HCT116 (cell line): ENCODE measurements around the gene MRPL58. TPM values are rescaled to one million over a fixed set of nuclear protein-coding genes. Genes with fewer than 3 reads are reported as not detected.

ENCODE experiments used
- ATAC-seq: fragments of 200-7000 bp; cut with Tn5 transposase; 2 replicates; pipeline ENCODE4 v1.9.1; 2020; ENCODE audit warnings: mild to moderate bottlenecking, moderate library complexity
- BruUV-seq: library from RNA; stranded (reverse); fragments of 400-500 nt; replicated peaks from 2 replicates; lab custom pipeline; 2021; lab: Mats Ljungman, UMichigan
- CTCF ChIA-PET: fragments of 300-600 bp; sonication (Branson Sonifier 250); formaldehyde crosslinking; loops from one replicate; lab custom pipeline; 2021; ENCODE audit warnings: antibody characterized with exemption; lab: Charles Lee
- POLR2A ChIA-PET: fragments of 300-600, 350-600 bp; sonication (Branson Sonifier 250); formaldehyde crosslinking; loops from one replicate; lab custom pipeline; 2021; ENCODE audit warnings: antibody characterized with exemption; lab: Charles Lee
- RAD21 ChIA-PET, 2 experiments: fragments of 300-600 bp; sonication (Branson Sonifier 250); formaldehyde crosslinking; loops; one replicate each; lab custom pipeline; 2023; ENCODE audit warnings: low total read pairs in 2 of 2; ENCODE audit not compliant: uncharacterized antibody in 2 of 2, unreplicated experiment in 2 of 2, low non-redundant PET in 1 of 2; lab: Charles Lee
- DNase-seq: peaks from one replicate; pipeline ENCODE4 v3.0.0-alpha.2; 2010; ENCODE audit warnings: low read depth, low spot score
- H2AFZ ChIP-seq: fragments of 200-600 bp; shearing (Covaris generic), sonication (generic); 2 replicates; pipeline ENCODE4 v1.6.1; 2017; ENCODE audit warnings: low read depth, mixed run types, mixed read lengths, antibody characterized with exemption, low read length; ENCODE audit not compliant: poor library complexity, severe bottlenecking
- H3K27ac ChIP-seq: 2 replicates; pipeline ENCODE4 v1.5.1; 2012; ENCODE audit warnings: low read depth, low read length
- H3K27me3 ChIP-seq: fragments of 200-600 bp; sonication (generic); 2 replicates; pipeline ENCODE4 v1.6.1; 2016; ENCODE audit warnings: mixed run types, low read length, mixed read lengths; ENCODE audit not compliant: insufficient read depth
- H3K36me3 ChIP-seq, 2 experiments: fragments of 200-500 bp in 1 of 2; fragments of 200-600 bp in 1 of 2; sonication (Bioruptor generic) in 1 of 2; sonication (generic) in 1 of 2; 2 replicates each; pipeline versions ENCODE4 v1.5.1 to v1.6.1; 2014 to 2016; ENCODE audit warnings: low read length in 2 of 2, inconsistent platforms in 1 of 2, mixed read lengths in 1 of 2, mixed run types in 1 of 2; ENCODE audit not compliant: insufficient read depth in 2 of 2, control insufficient read depth in 1 of 2
- H3K4me1 ChIP-seq, 2 experiments: fragments of 200-600 bp in 1 of 2; sonication (generic) in 1 of 2; 2 replicates each; pipeline versions ENCODE4 v1.5.1 to v1.6.1; 2012 to 2017; ENCODE audit warnings: low read length in 2 of 2, inconsistent platforms in 1 of 2, mild to moderate bottlenecking in 1 of 2, mixed read lengths in 1 of 2, mixed run types in 1 of 2, moderate library complexity in 1 of 2; ENCODE audit not compliant: insufficient read depth in 2 of 2, control insufficient read depth in 1 of 2
- H3K4me2 ChIP-seq: fragments of 200-600 bp; sonication (generic); 2 replicates; pipeline ENCODE4 v1.6.1; 2017; ENCODE audit warnings: mixed run types, low read length, mixed read lengths
- H3K4me3 ChIP-seq, 2 experiments: fragments of 200-600 bp in 1 of 2; sonication (generic) in 1 of 2; replicated peaks in 1 of 2; 2 replicates each; pipeline ENCODE4 v1.5.1; 2011 to 2016; ENCODE audit warnings: low read length in 2 of 2, control low read depth in 1 of 2, low read depth in 1 of 2, mild to moderate bottlenecking in 1 of 2, mixed read lengths in 1 of 2, mixed run types in 1 of 2
- H3K79me2 ChIP-seq: fragments of 200-600 bp; sonication (generic); 2 replicates; pipeline ENCODE4 v1.6.1; 2017; ENCODE audit warnings: mild to moderate bottlenecking, mixed run types, low read length, moderate library complexity, mixed read lengths; ENCODE audit not compliant: insufficient read depth
- H3K9ac ChIP-seq: fragments of 200-600 bp; sonication (generic); 2 replicates; pipeline ENCODE4 v1.6.1; 2016; ENCODE audit warnings: low read length, mixed read lengths
- H3K9me2 ChIP-seq: fragments of 200-600 bp; sonication (generic), shearing (Covaris generic); 2 replicates; pipeline ENCODE4 v1.6.1; 2017; ENCODE audit warnings: mixed run types, mild to moderate bottlenecking, moderate library complexity; ENCODE audit not compliant: insufficient read depth
- H3K9me3 ChIP-seq, 2 experiments: fragments of 200-500 bp in 1 of 2; fragments of 200-600 bp in 1 of 2; sonication (Bioruptor generic) in 1 of 2; sonication (generic) in 1 of 2; 2 replicates each; pipeline ENCODE4 v1.6.1; 2014 to 2017; ENCODE audit warnings: low read length in 2 of 2, mixed read lengths in 2 of 2, inconsistent platforms in 1 of 2, low read depth in 1 of 2, mild to moderate bottlenecking in 1 of 2, mixed run types in 1 of 2, moderate library complexity in 1 of 2; ENCODE audit not compliant: control insufficient read depth in 1 of 2, insufficient read depth in 1 of 2
- H4K20me1 ChIP-seq: fragments of 200-600 bp; sonication (generic), shearing (Covaris generic); 2 replicates; pipeline ENCODE4 v1.6.1; 2017; ENCODE audit warnings: mixed run types, mild to moderate bottlenecking, moderate library complexity; ENCODE audit not compliant: insufficient read depth
- CBX3 ChIP-seq: IDR thresholded peaks from 2 replicates; pipeline ENCODE4 v1.6.1; 2012; ENCODE audit warnings: low read depth
- CEBPB ChIP-seq: IDR thresholded peaks from 2 replicates; pipeline ENCODE4 v1.6.1; 2012; ENCODE audit warnings: low read depth
- EGR1 ChIP-seq: IDR thresholded peaks from 2 replicates; pipeline ENCODE4 v1.6.1; 2012; ENCODE audit warnings: low read depth
- ELF1 ChIP-seq: IDR thresholded peaks from 2 replicates; pipeline ENCODE4 v1.6.1; 2012; ENCODE audit warnings: low read depth, borderline replicate concordance
- FOSL1 ChIP-seq: IDR thresholded peaks from 2 replicates; pipeline ENCODE4 v1.6.1; 2012; ENCODE audit warnings: low read depth
- JUND ChIP-seq: IDR thresholded peaks from 2 replicates; pipeline ENCODE4 v1.6.1; 2012
- MAX ChIP-seq: IDR thresholded peaks from 2 replicates; pipeline ENCODE4 v1.6.1; 2012
- POLR2A ChIP-seq: IDR thresholded peaks from 2 replicates; pipeline ENCODE4 v1.7.0; 2011; ENCODE audit warnings: borderline replicate concordance; ENCODE audit not compliant: insufficient read depth, insufficient read length; ENCODE audit errors: extremely low read depth
- REST ChIP-seq: IDR thresholded peaks from 2 replicates; pipeline ENCODE4 v1.6.1; 2012; ENCODE audit warnings: low read depth
- SIN3A ChIP-seq: IDR thresholded peaks from 2 replicates; pipeline ENCODE4 v1.6.1; 2012; ENCODE audit warnings: low read depth
- ZFX ChIP-seq: fragments of 450-650 bp; IDR thresholded peaks from 2 replicates; pipeline ENCODE4 v1.6.1; 2017
- intact Hi-C: fragments of 100-400 bp; cut with micrococcal nuclease; formaldehyde crosslinking; loops from 2 replicates; pipeline ENCODE4 v1.10.0; 2022
- total RNA-seq: library from RNA; stranded (reverse); gene quantifications from one replicate; pipeline ENCODE4 v1.2.1, GENCODE V29; 2021; ENCODE audit not compliant: unreplicated experiment
- TF ChIP-seq, protein P1 (sequence below): IDR thresholded peaks from 2 replicates; pipeline ENCODE4 v1.6.1; 2011; ENCODE audit warnings: mild to moderate bottlenecking, low read length, moderate library complexity; ENCODE audit not compliant: insufficient replicate concordance; ENCODE audit errors: extremely low read depth
- TF ChIP-seq, protein P2 (sequence below): IDR thresholded peaks from 2 replicates; pipeline ENCODE4 v1.6.1; 2012

Gene MRPL58
- total RNA-seq, 1 experiment from 2014 or later: 80.5 TPM

GRCh38 chr17:75067856-75068255, 55.4 kb downstream of the MRPL58 start (continued):
- TF ChIP-seq REST: no peak
- no peak for TF ChIP-seq ELF1
- TF ChIP-seq, protein P1, sequence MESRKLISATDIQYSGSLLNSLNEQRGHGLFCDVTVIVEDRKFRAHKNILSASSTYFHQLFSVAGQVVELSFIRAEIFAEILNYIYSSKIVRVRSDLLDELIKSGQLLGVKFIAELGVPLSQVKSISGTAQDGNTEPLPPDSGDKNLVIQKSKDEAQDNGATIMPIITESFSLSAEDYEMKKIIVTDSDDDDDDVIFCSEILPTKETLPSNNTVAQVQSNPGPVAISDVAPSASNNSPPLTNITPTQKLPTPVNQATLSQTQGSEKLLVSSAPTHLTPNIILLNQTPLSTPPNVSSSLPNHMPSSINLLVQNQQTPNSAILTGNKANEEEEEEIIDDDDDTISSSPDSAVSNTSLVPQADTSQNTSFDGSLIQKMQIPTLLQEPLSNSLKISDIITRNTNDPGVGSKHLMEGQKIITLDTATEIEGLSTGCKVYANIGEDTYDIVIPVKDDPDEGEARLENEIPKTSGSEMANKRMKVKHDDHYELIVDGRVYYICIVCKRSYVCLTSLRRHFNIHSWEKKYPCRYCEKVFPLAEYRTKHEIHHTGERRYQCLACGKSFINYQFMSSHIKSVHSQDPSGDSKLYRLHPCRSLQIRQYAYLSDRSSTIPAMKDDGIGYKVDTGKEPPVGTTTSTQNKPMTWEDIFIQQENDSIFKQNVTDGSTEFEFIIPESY: no peak
- no peak for TF ChIP-seq CBX3

DNA sequence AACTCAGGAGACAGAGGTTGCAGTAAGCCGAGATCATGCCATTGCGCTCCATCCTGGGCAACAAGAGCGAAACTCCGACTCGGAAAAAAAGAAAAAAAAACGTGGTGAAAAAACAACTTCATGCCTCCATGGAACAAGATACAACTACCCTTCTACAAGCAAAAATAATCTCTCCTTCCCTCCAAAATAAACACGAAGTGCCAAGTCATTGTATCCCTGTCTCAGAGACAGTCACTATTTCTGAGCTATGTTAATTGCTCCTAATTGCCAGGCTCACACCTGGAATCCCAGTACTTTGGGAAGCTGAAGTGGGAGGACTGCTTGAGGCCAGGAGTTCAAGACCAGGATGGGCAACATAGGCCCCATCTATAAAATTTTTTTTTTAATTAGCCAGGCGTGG, 56.3 kb downstream of the MRPL58 start:
- Histone ChIP-seq H3K9me2 (no peaks in the 10 kb centered on the region), H3K27ac (no peak overlapping the region), H4K20me1 (no peaks in the 10 kb centered on the region), H3K9me3 (no peaks in the 10 kb centered on the region), H3K27me3 (no peaks in the 10 kb centered on the region), H3K79me2 (no peaks in the 10 kb centered on the region), H3K36me3 (peaks cover 2 to 17% of the 10 kb centered on the region in 2 experiments; a peak in 3 of 4 replicates), H3K4me1 (peaks cover 11 to 14% of the 10 kb centered on the region in 2 experiments), H2AFZ (no peak overlapping the region), H3K4me3 (no peak overlapping the region), H3K9ac (no peak overlapping the region), H3K4me2 (no peak overlapping the region)
- BruUV-seq: no TSS peak
- DNase-seq: no peak
- CTCF ChIA-PET: interaction anchor here (0.7 to 4.1 kb wide), 9 partner anchors 9 to 172 kb away, joined by 3 to 25 read pairs (median 7); no protein-coding TSS in a partner anchor
- POLR2A ChIA-PET: interaction anchor here (2.0 kb wide), 1 partner anchor 10 kb away, joined by 9 read pairs; no protein-coding TSS in a partner anchor
- RAD21 ChIA-PET: interaction anchor here (1.2 to 2.0 kb wide), 2 partner anchors 37 to 133 kb away, joined by 3 to 10 read pairs; no protein-coding TSS in a partner anchor
- intact Hi-C loops: no loop called here
- ATAC-seq: no peak
- TF ChIP-seq SIN3A (no peak), CEBPB (no peak), CBX3 (no peak), JUND (no peak), EGR1 (no peak), REST (no peak), MAX (no peak), POLR2A (no peak), FOSL1 (no peak), ZFX (no peak)
- TF ChIP-seq, protein P1: no peak
- TF ChIP-seq, protein P2, sequence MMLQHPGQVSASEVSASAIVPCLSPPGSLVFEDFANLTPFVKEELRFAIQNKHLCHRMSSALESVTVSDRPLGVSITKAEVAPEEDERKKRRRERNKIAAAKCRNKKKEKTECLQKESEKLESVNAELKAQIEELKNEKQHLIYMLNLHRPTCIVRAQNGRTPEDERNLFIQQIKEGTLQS: no peak
